Epithelial cell of esophagus (primary cell): ENCODE data around the gene FCRLB.
A peak's percentile ranks its signal among the peaks of the same experiment; 100 is the strongest.
"Not testable (repeated sequence)": the region's sequence is repeated elsewhere in the genome, so short reads cannot be mapped to it uniquely, and the experiment has no call there.

Source experiments
- DNase-seq: peaks from one replicate; pipeline ENCODE4 v3.0.0; 2010; ENCODE audit warnings: low read depth
- H3K4me3 ChIP-seq: 2 replicates; pipeline ENCODE4 v1.5.1; 2011; ENCODE audit warnings: mild to moderate bottlenecking, low read length, control low read depth
- CTCF ChIP-seq: IDR thresholded peaks from 2 replicates; pipeline ENCODE4 v1.5.1; 2011; ENCODE audit warnings: low read depth, mild to moderate bottlenecking, low read length, control low read depth, inconsistent platforms; ENCODE audit not compliant: insufficient read depth; ENCODE audit errors: missing control alignments

The FCRLB gene

GRCh38 chr1:161688946-161689345, 32.4 kb upstream of the FCRLB start:
- H3K4me3 ChIP-seq: no peak overlapping the region
- no peak for DNase-seq
- no peak for TF ChIP-seq CTCF

DNA sequence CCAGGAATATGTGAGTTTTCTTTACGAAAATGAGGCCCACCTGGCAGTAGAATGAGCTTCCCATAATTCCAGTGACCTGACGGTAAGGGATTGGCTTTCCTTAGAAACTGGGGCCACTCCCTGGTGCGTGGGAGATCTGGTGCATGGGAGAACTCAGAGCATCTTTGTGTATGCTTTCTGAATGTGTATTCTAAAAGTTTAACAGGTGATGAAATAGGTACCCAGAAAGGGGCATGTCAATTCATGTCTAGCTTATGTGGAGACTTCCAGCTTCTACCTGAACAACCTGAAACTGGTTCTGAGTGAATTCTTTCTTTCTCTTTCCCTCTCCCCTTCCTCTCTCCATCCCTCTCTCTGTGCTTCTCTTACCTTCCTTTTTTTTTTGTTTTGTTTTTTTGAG, 29.5 kb upstream of the FCRLB start:
- TF ChIP-seq CTCF: no peak
- peak; percentile 78 for DNase-seq
- no peak overlapping the region for H3K4me3 ChIP-seq

DNA sequence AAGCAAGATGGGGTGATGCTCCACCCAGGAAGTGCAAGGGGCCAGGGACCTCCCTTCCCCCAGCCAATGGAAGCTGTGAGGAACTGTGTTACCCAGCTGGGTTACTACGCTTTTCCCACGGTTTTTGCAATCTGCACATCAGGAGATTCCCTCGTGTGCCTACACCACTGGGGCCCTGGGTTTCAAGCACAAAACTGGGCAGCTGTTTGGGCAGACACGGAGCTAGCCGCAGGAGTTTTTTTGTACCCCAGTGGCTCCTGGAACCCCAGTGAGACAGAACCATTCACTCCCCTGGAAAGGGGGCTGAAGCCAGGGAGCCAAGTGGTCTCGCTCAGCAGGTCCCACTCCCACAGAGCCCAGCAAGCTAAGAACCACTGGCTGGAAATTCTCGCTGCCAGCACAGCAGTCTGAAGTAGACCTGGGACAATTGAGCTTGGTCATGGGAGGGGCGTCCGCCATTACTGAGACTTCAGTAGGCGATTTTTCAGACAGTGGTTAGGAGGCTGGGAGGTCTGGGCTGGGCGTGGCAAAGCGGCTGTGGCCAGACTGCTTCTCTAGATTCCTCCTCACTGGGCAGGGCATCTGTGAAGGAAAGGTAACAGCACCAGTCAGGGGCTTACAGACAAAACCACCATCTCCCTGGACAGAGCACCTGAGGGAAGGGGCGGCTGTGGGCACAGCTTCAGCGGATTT, 28.2 kb upstream of the FCRLB start:
- not testable (repeated sequence) for H3K4me3 ChIP-seq, DNase-seq

- not testable (repeated sequence) for H3K4me3 ChIP-seq
Measured at GRCh38 chr1:161698302-161698701, 23.0 kb upstream of the FCRLB start.

GRCh38 chr1:161702250-161702649, 19.1 kb upstream of the FCRLB start:
- no peak for TF ChIP-seq CTCF
- no peak overlapping the region for H3K4me3 ChIP-seq
- DNase-seq: no peak

More at GRCh38 chr1:161698302-161698701, 23.0 kb upstream of the FCRLB start:
- DNase-seq: not testable (repeated sequence)

DNA sequence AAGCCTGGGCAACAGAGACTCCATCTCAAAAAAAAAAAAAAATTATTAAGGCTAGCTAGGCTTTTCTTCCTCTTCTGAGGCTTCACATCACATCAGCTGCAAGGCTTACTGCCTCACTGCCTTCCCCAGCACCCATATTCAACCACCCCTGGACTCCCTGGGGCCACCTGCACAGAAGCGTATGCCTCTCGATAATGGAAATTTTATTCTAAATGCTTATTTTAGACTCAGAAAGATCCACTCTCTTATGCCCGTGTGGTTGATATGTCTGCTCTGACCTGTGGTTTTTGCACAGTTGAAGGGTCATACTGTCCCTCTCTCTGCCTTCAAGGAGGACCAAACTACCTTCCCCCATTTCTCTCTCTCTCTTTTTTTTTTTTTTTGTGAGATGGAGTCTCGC, 15.8 kb upstream of the FCRLB start:
- DNase-seq: no peak
- TF ChIP-seq CTCF: no peak
- H3K4me3 ChIP-seq: no peak overlapping the region

DNA sequence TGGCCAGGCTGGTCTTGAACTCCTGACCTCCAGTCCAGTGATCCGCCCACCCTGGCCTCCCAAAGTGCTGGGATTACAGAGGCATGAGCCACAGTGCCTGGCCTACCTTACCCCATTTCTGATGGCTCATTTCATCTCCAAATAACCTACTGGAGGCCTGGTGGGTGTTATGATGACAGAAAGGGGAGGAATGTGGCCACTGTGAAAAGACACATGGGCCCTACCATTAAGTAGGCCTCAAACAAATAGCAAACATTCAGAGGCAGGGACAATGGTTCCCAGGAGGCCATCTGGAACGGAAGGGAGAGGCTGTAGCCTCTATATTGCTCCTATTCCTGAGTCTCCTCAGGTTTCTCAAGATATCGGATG, 15.2 kb upstream of the FCRLB start:
- peak; percentile 43 for DNase-seq
- no peak for TF ChIP-seq CTCF
- no peak overlapping the region for H3K4me3 ChIP-seq

GRCh38 chr1:161706482-161707347, 14.6 kb upstream of the FCRLB start, which contains the start of gene FCRLA:
Gene FCRLA, plus strand, starts transcription at chr1:161707229. Its CDS starts 36 bp downstream, at chr1:161707265.
- DNase-seq: peak; percentile 95
- no peak for TF ChIP-seq CTCF
- no peak within 1 kb of the TSS for H3K4me3 ChIP-seq
